GM21360 (cell line): ENCODE data around the gene PRKCQ.

Experiments
- ATAC-seq: cut with Tn5 transposase; IDR thresholded peaks from one replicate; pipeline ENCODE4 v1.9.1; 2021; ENCODE audit warnings: mild to moderate bottlenecking, moderate library complexity; ENCODE audit not compliant: unreplicated experiment

The PRKCQ gene

GRCh38 chr10:6569259-6569658 lies 10.8 kb downstream of the PRKCQ start:
- no peak for ATAC-seq

GRCh38 chr10:6567884-6568283 lies 12.2 kb downstream of the PRKCQ start:
- no peak for ATAC-seq

GRCh38 chr10:6567203-6567703 lies 12.8 kb downstream of the PRKCQ start:
- no peak for ATAC-seq

- no peak for ATAC-seq
These were observed 14.5 kb downstream of the PRKCQ start for GRCh38 chr10:6565588-6565987.

GRCh38 chr10:6564367-6564766 lies 15.7 kb downstream of the PRKCQ start:
- no peak for ATAC-seq

GRCh38 chr10:6563731-6564130 lies 16.3 kb downstream of the PRKCQ start:
- ATAC-seq: no peak

GRCh38 chr10:6563075-6563474 lies 17.0 kb downstream of the PRKCQ start:
- no peak for ATAC-seq

- ATAC-seq: no peak
These were observed 17.9 kb downstream of the PRKCQ start for GRCh38 chr10:6562221-6562620.

- no peak for ATAC-seq
These were observed 18.5 kb downstream of the PRKCQ start for GRCh38 chr10:6561552-6561951.

- ATAC-seq: no peak
These were observed 21.2 kb downstream of the PRKCQ start for GRCh38 chr10:6558759-6559461.

- ATAC-seq: no peak
These were observed 21.8 kb downstream of the PRKCQ start for GRCh38 chr10:6558272-6558671.

- ATAC-seq: no peak
These were observed 26.1 kb downstream of the PRKCQ start for GRCh38 chr10:6553937-6554336.

- ATAC-seq: no peak
These were observed 36.6 kb downstream of the PRKCQ start for GRCh38 chr10:6543431-6544005.

GRCh38 chr10:6542999-6543430 lies 37.1 kb downstream of the PRKCQ start:
- no peak for ATAC-seq

- no peak for ATAC-seq
These were observed 40.2 kb downstream of the PRKCQ start for GRCh38 chr10:6539833-6540232.

GRCh38 chr10:6537770-6538169 lies 42.3 kb downstream of the PRKCQ start:
- ATAC-seq: no peak

GRCh38 chr10:6536102-6536501 lies 44.0 kb downstream of the PRKCQ start:
- no peak for ATAC-seq

- ATAC-seq: no peak
These were observed 44.8 kb downstream of the PRKCQ start for GRCh38 chr10:6535156-6535764.

GRCh38 chr10:6532321-6532720 lies 47.8 kb downstream of the PRKCQ start:
- no peak for ATAC-seq

- ATAC-seq: no peak
These were observed 49.1 kb downstream of the PRKCQ start for GRCh38 chr10:6530966-6531365.

- no peak for ATAC-seq
These were observed 49.8 kb downstream of the PRKCQ start for GRCh38 chr10:6530211-6530840.
